IMR-90 (cell line): ENCODE data around the gene NFASC. TPM values are rescaled to one million over a fixed set of nuclear protein-coding genes. Genes with fewer than 3 reads are reported as not detected.
A peak's percentile ranks its signal among the peaks of the same experiment; 100 is the strongest.

ENCODE experiments used
- ATAC-seq: fragments of 200-7000 bp; cut with Tn5 transposase; 2 replicates; pipeline ENCODE4 v1.9.1; 2020; ENCODE audit warnings: low read depth, mild to moderate bottlenecking, moderate library complexity
- BruUV-seq: library from RNA; stranded (reverse); fragments of 400-500 nt; replicated peaks from 2 replicates; lab custom pipeline; 2021; lab: Mats Ljungman, UMichigan
- CTCF ChIA-PET: fragments of 300-600 bp; formaldehyde crosslinking; extraction: SDS; loops from one replicate; lab custom pipeline; 2021; ENCODE audit warnings: antibody characterized with exemption; lab: Yijun Ruan, JAX
- POLR2A ChIA-PET: fragments of 300-600 bp; sonication (Branson Sonifier 250); formaldehyde crosslinking; loops from one replicate; lab custom pipeline; 2022; ENCODE audit warnings: antibody characterized with exemption; ENCODE audit not compliant: unreplicated experiment; lab: Charles Lee
- DNase-seq: peaks from one replicate; pipeline ENCODE4 v3.0.0; 2013
- H2AFZ ChIP-seq: replicated peaks from 2 replicates; pipeline ENCODE3; 2013; ENCODE audit warnings: low read length, mild to moderate bottlenecking; ENCODE audit not compliant: poor library complexity
- H2AK5ac ChIP-seq: 2 replicates; pipeline ENCODE4 v1.6.1; 2013; ENCODE audit warnings: low read depth, low read length, inconsistent platforms
- H2AK9ac ChIP-seq: replicated peaks from 2 replicates; pipeline ENCODE3; 2013; ENCODE audit warnings: mild to moderate bottlenecking, low read depth, low read length, moderate library complexity; ENCODE audit not compliant: poor library complexity
- H2BK120ac ChIP-seq: 2 replicates; pipeline ENCODE4 v1.6.1; 2013; ENCODE audit warnings: low read depth, low read length, inconsistent platforms
- H2BK15ac ChIP-seq: 3 replicates; pipeline ENCODE4 v1.6.1; 2013; ENCODE audit warnings: low read depth, low read length, inconsistent platforms
- H2BK20ac ChIP-seq: 2 replicates; pipeline ENCODE4 v1.6.1; 2013; ENCODE audit warnings: low read depth, mild to moderate bottlenecking, inconsistent platforms, low read length, moderate library complexity
- H2BK5ac ChIP-seq: 2 replicates; pipeline ENCODE4 v1.6.1; 2013; ENCODE audit warnings: mild to moderate bottlenecking, low read depth, low read length, inconsistent platforms; ENCODE audit not compliant: poor library complexity, severe bottlenecking
- H3K14ac ChIP-seq: replicated peaks from 2 replicates; pipeline ENCODE4 v1.6.1; 2013; ENCODE audit warnings: low read depth, low read length, inconsistent platforms
- H3K18ac ChIP-seq: 2 replicates; pipeline ENCODE4 v1.6.1; 2013; ENCODE audit warnings: low read depth, low read length, control low read depth
- H3K23ac ChIP-seq: 2 replicates; pipeline ENCODE4 v1.6.1; 2013; ENCODE audit warnings: low read depth, low read length, inconsistent platforms
- H3K27ac ChIP-seq: 2 replicates; pipeline ENCODE4 v1.5.1; 2013; ENCODE audit warnings: mild to moderate bottlenecking, control low read depth, low read length; ENCODE audit not compliant: insufficient read depth
- H3K27me3 ChIP-seq: 2 replicates; pipeline ENCODE4 v1.6.1; 2013; ENCODE audit warnings: low read length; ENCODE audit not compliant: control insufficient read depth, insufficient read depth
- H3K36me3 ChIP-seq: 2 replicates; pipeline ENCODE4 v1.6.1; 2013; ENCODE audit warnings: low read length, mixed read lengths; ENCODE audit not compliant: control insufficient read depth, insufficient read depth
- H3K4ac ChIP-seq: 2 replicates; pipeline ENCODE4 v1.6.1; 2013; ENCODE audit warnings: low read depth, low read length, inconsistent platforms
- H3K4me1 ChIP-seq: 2 replicates; pipeline ENCODE4 v1.6.1; 2013; ENCODE audit warnings: low read length, mixed read lengths; ENCODE audit not compliant: control insufficient read depth, insufficient read depth
- H3K4me2 ChIP-seq: 2 replicates; pipeline ENCODE4 v1.6.1; 2013; ENCODE audit warnings: low read depth, mild to moderate bottlenecking, control low read depth, low read length, moderate library complexity
- H3K4me3 ChIP-seq: 2 replicates; pipeline ENCODE4 v1.5.1; 2013; ENCODE audit warnings: low read depth, mild to moderate bottlenecking, control low read depth, low read length, moderate library complexity; ENCODE audit not compliant: insufficient read depth
- H3K56ac ChIP-seq: 2 replicates; pipeline ENCODE4 v1.6.1; 2013; ENCODE audit warnings: low read length, inconsistent platforms; ENCODE audit not compliant: insufficient read depth; ENCODE audit errors: extremely low read depth
- H3K79me1 ChIP-seq, 2 experiments: 2 replicates each; pipeline ENCODE4 v1.6.1; 2013; ENCODE audit warnings: low read length in 2 of 2, inconsistent platforms in 1 of 2, low read depth in 1 of 2
- H3K9ac ChIP-seq: 2 replicates; pipeline ENCODE4 v1.6.1; 2013; ENCODE audit warnings: low read depth, low read length, control low read depth
- H3K9me1 ChIP-seq: 2 replicates; pipeline ENCODE4 v1.6.1; 2013; ENCODE audit warnings: low read length, inconsistent platforms; ENCODE audit not compliant: insufficient read depth
- H3K9me3 ChIP-seq: 2 replicates; pipeline ENCODE4 v1.6.1; 2013; ENCODE audit warnings: low read length; ENCODE audit not compliant: control insufficient read depth, insufficient read depth
- H4K20me1 ChIP-seq: 2 replicates; pipeline ENCODE4 v1.6.1; 2013; ENCODE audit warnings: low read length, inconsistent platforms; ENCODE audit not compliant: insufficient read depth
- H4K5ac ChIP-seq: 2 replicates; pipeline ENCODE4 v1.6.1; 2013; ENCODE audit warnings: mild to moderate bottlenecking, low read depth, low read length, control low read depth
- H4K8ac ChIP-seq, 2 experiments: 2 replicates each; pipeline ENCODE4 v1.6.1; 2013; ENCODE audit warnings: low read depth in 2 of 2, low read length in 2 of 2, control low read depth in 1 of 2, inconsistent platforms in 1 of 2
- H4K91ac ChIP-seq: 2 replicates; pipeline ENCODE4 v1.6.1; 2013; ENCODE audit warnings: low read depth, low read length, inconsistent platforms; ENCODE audit not compliant: insufficient read depth
- CHD1 ChIP-seq: IDR thresholded peaks from 2 replicates; pipeline ENCODE4 v1.6.1; 2012; ENCODE audit warnings: low read depth, low read length, improper control_type of control experiment
- ELK1 ChIP-seq: fragments of 150-350 bp; IDR thresholded peaks from 2 replicates; pipeline ENCODE4 v1.6.1; 2016; ENCODE audit warnings: low read depth, mild to moderate bottlenecking, low read length, moderate library complexity, borderline replicate concordance
- FOS ChIP-seq: fragments of 150-350 bp; IDR thresholded peaks from 2 replicates; pipeline ENCODE4 v1.6.1; 2016; ENCODE audit warnings: low read depth, low read length
- MAFK ChIP-seq: IDR thresholded peaks from 2 replicates; pipeline ENCODE4 v1.6.1; 2012; ENCODE audit warnings: low read depth, low read length, improper control_type of control experiment
- MXI1 ChIP-seq: IDR thresholded peaks from 2 replicates; pipeline ENCODE4 v1.6.1; 2012; ENCODE audit warnings: low read depth, mild to moderate bottlenecking, low read length, moderate library complexity, borderline replicate concordance
- WGBS, 2 experiments: methylation state at CpG; one replicate each; pipeline versions ENCODE4 v1.1.5 to v1.1.7; 2013; ENCODE audit warnings: missing lambda C conversion rate in 2 of 2; ENCODE audit not compliant: insufficient read length in 1 of 2; ENCODE audit errors: extremely low coverage in 2 of 2; 5-methylcytosine and 5-hydroxymethylcytosine counted together
- dilution Hi-C: fragments of 300-500 bp; cut with HindIII; formaldehyde crosslinking; loops from one replicate; pipeline ENCODE4 v1.14.3; 2018; ENCODE audit warnings: low sequenced_read_pairs; ENCODE audit not compliant: unreplicated experiment
- in situ Hi-C: fragments of 300-500 bp; cut with MboI; formaldehyde crosslinking; loops from 3 replicates; pipeline ENCODE4 v1.14.3; 2019; ENCODE audit warnings: low sequenced_read_pairs, inconsistent platforms, mixed read lengths
- intact Hi-C: fragments of 100-400 bp; cut with micrococcal nuclease; formaldehyde crosslinking; loops from 2 replicates; pipeline ENCODE4 v1.10.0; 2022
- polyA plus RNA-seq, 3 experiments: library from polyadenylated mRNA; depleted of rRNA; stranded (reverse); fragments of >200 nt; gene quantifications; 2 replicates each; pipeline ENCODE4 v1.2.3, GENCODE V29; 2012; ENCODE audit warnings: low replicate concordance in 1 of 3
- total RNA-seq: library from RNA; depleted of rRNA; stranded (reverse); fragments of >200 nt; gene quantifications from 2 replicates; pipeline ENCODE4 v1.2.3, GENCODE V29; 2012

The NFASC gene
- total and polyA plus RNA-seq, 2 of the 4 experiments (the other 2 are of a cell fraction) = 0.18 to 0.79 TPM

GRCh38 chr1:205013683-205014367 is 143.2 kb downstream of the NFASC start:
- Histone ChIP-seq H4K5ac (no peak overlapping the region), H3K4me1 (no peaks in the 10 kb centered on the region), H3K9me1 (no peaks in the 10 kb centered on the region), H3K4me3 (no peak overlapping the region), H2BK5ac (no peak overlapping the region), H3K23ac (no peak overlapping the region), H3K27ac (no peak overlapping the region), H3K4ac (no peak overlapping the region), H3K4me2 (no peak overlapping the region), H3K36me3 (no peaks in the 10 kb centered on the region), H2BK15ac (no peak overlapping the region), H2BK20ac (no peak overlapping the region), H4K91ac (no peak overlapping the region), H2BK120ac (no peak overlapping the region), H3K27me3 (peaks cover 47% of the 10 kb centered on the region), H3K18ac (no peak overlapping the region), H2AFZ (peak overlapping the region; percentile 44), H3K14ac (no peak overlapping the region), H3K56ac (no peak overlapping the region), H2AK5ac (no peak overlapping the region), H3K9ac (no peak overlapping the region), H4K20me1 (no peaks in the 10 kb centered on the region), H2AK9ac (no peak overlapping the region), H3K9me3 (no peaks in the 10 kb centered on the region), H4K8ac (no peak overlapping the region), H3K79me1 (no peaks in the 10 kb centered on the region)
- TF ChIP-seq ELK1 (no peak), CHD1 (no peak), MAFK (no peak), MXI1 (no peak), FOS (no peak)
- BruUV-seq = no TSS peak
- DNase-seq (no peak), ATAC-seq (peak; percentile 46; the same call in 1 of the 2 replicates)
- dilution Hi-C loops = no loop called here
- intact Hi-C loops = no loop called here
- WGBS, 2 experiments = 0% methylated on average over 1 of the region's 6 CpGs; no CpG with 5 or more reads in 1 of the 2 experiments
- CTCF ChIA-PET = no interaction called here
- in situ Hi-C loops = no loop called here
- POLR2A ChIA-PET = no interaction called here
